Activated effector memory CD4-positive, alpha-beta T cell treated with Interleukin-2 at 50 U/mL for 16 hours (primary cell): ENCODE results near the gene GAR1.
"Not testable (repeated sequence)": the region's sequence is repeated elsewhere in the genome, so short reads cannot be mapped to it uniquely, and the experiment has no call there.

Source experiments
- DNase-seq: peaks from one replicate; pipeline ENCODE4 v3.0.0-alpha.2; 2020

The GAR1 gene

GRCh38 chr4:109847896-109848442 is 32.4 kb downstream of the GAR1 start, which contains the start of gene LRIT3:
LRIT3 (plus strand) TSS chr4:109848107; CDS start chr4:109848202, 95 bp downstream.
- DNase-seq = no peak

GRCh38 chr4:109848501-109848900 is 32.9 kb downstream of the GAR1 start:
- no peak for DNase-seq

- no peak for DNase-seq
These were observed 35.0 kb downstream of the GAR1 start for GRCh38 chr4:109850601-109851000.

- DNase-seq = not testable (repeated sequence)
These were observed 44.1 kb downstream of the GAR1 start for GRCh38 chr4:109859426-109860300.

DNA sequence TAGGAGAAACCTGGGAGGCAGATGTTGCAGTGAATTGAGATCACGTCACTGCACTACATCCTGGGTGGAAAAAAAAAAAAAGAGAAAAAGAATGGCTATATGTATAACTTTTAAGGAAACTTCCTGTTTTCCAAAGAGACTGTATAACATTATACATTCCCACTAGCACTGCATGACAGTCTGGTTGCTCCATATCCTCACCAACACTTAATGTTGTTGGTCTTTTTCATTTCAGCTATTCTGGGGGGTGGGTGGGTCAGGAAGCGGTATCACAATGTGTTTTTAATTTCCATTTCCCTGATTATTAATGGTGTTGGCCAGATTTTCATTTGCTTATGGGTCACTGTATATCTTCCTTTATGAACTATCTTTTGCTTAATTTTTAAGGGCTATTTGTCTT is 45.7 kb downstream of the GAR1 start:
- no peak for DNase-seq

DNA sequence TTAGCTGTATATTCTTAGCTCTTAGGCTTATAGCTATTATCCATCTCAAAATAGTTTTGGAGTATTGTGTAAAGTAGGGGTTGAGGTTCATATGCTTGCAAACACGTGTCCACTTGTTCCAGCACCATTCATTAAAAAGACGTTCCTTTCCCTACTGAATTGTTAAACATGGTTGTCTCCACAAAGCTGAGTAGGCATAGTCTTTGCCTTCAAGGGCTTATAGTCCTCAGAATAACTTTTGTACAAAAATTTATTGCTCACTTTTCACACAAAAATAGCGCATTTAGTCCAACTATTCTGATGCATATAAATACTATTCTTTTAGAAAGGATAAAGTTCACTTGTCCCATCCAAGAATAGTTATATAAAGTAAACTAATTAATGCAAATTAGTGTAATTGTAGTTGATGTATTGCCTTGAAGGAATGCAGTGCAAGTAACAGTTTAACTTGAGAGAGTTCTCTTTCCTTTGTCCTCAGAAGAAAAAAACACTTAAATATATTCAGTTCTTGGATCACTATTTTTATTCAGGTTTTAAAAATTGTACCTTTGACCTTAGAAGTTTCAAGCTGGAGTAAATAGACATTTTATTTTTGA is 46.5 kb downstream of the GAR1 start:
- no peak for DNase-seq

- DNase-seq = no peak
These were observed 48.6 kb downstream of the GAR1 start for GRCh38 chr4:109864134-109864533.

DNA sequence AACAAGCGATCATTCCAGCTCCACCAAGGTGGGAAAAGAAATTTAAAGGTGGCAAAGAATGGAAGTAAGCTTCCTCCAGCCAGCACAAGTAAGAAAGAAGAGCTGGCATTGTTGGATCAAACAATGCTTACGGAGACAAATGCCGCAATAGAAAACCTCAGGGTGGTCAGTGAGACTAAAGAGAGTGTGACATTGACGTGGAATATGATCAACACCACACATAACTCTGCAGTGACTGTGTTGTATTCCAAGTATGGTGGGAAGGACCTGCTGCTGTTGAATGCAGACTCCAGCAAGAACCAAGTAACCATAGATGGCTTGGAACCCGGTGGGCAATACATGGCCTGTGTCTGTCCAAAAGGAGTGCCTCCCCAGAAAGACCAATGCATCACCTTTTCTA is 54.5 kb downstream of the GAR1 start:
- DNase-seq = no peak

DNA sequence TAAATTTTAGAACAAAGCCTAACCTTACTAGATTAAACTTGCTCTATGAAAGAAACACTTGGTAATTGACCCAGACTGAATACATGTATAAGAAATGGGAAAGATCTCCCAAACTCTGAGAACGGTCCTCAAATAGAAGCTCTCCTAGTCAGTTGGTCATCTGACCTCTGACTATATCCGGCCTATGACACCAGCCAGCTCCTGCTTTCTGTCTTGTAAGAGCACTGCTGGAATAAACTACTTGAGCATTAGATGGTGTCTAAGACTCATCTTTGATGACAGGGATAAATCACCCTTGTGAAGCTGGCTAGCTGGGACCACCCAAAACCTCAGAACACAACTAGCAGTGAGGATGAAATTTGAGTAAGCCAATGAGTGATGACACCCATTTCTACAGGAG is 56.5 kb downstream of the GAR1 start:
- DNase-seq = no peak

- DNase-seq = no peak
These were observed 57.5 kb downstream of the GAR1 start for GRCh38 chr4:109872950-109873656.

GRCh38 chr4:109873791-109874514 is 58.4 kb downstream of the GAR1 start:
- DNase-seq = no peak
